Ishikawa (cell line): ENCODE results near the gene RNF2.

ENCODE experiments used
- CEBPB ChIP-seq: IDR thresholded peaks from 2 replicates; pipeline ENCODE4 v1.6.1; 2012
- CREB1 ChIP-seq: IDR thresholded peaks from 2 replicates; pipeline ENCODE4 v1.6.1; 2012; ENCODE audit warnings: low read depth
- EGR1 ChIP-seq: IDR thresholded peaks from 2 replicates; pipeline ENCODE4 v1.6.1; 2012
- EP300 ChIP-seq: IDR thresholded peaks from 2 replicates; pipeline ENCODE4 v1.6.1; 2012; ENCODE audit warnings: borderline replicate concordance
- FOXM1 ChIP-seq: IDR thresholded peaks from 2 replicates; pipeline ENCODE4 v1.6.1; 2012; ENCODE audit warnings: low read depth, borderline replicate concordance
- RAD21 ChIP-seq: IDR thresholded peaks from 2 replicates; pipeline ENCODE4 v1.6.1; 2012; ENCODE audit warnings: low read depth
- TAF1 ChIP-seq: IDR thresholded peaks from 2 replicates; pipeline ENCODE4 v1.6.1; 2012; ENCODE audit warnings: low read depth, mild to moderate bottlenecking
- TCF12 ChIP-seq: IDR thresholded peaks from 2 replicates; pipeline ENCODE4 v1.6.1; 2012; ENCODE audit warnings: low read depth
- TEAD4 ChIP-seq: IDR thresholded peaks from 2 replicates; pipeline ENCODE4 v1.6.1; 2012
- YY1 ChIP-seq: IDR thresholded peaks from 2 replicates; pipeline ENCODE4 v1.6.1; 2012; ENCODE audit warnings: low read depth
- ZBTB7A ChIP-seq: IDR thresholded peaks from 2 replicates; pipeline ENCODE4 v1.6.1; 2012; ENCODE audit warnings: low read depth
- TF ChIP-seq, protein P1 (sequence below): IDR thresholded peaks from 2 replicates; pipeline ENCODE4 v1.6.1; 2012
- TF ChIP-seq, protein P2 (sequence below): IDR thresholded peaks from 2 replicates; pipeline ENCODE4 v1.6.1; 2012; ENCODE audit warnings: low read depth, mild to moderate bottlenecking
- TF ChIP-seq, protein P3 (sequence below): IDR thresholded peaks from 2 replicates; pipeline ENCODE4 v1.6.1; 2012

DNA sequence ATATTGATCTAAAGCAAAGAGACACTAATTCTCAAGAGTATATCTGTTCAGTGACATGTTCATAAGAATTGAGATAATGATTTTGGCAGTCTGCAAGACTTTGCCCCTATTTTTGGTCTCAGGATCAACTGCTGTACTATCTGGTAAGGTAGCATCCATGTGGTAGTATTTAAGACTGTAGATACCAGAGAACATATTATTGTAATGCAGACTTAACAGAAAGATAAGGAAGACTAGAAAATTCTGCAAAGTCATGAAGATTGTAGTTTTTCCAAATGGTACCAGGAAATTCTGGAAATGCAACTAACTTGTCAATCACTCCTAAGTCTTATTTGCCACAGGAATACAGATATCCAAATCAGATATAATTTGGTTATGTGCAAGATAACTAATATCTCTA, 35.1 kb downstream of the RNF2 start:
- TF ChIP-seq, protein P1, sequence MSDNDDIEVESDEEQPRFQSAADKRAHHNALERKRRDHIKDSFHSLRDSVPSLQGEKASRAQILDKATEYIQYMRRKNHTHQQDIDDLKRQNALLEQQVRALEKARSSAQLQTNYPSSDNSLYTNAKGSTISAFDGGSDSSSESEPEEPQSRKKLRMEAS, result no peak
- TF ChIP-seq CEBPB, result no peak
- no peak for TF ChIP-seq EP300
- TF ChIP-seq FOXM1, result no peak
- no peak for TF ChIP-seq TAF1
- TF ChIP-seq TEAD4, result no peak
- TF ChIP-seq RAD21, result no peak
- TF ChIP-seq, protein P2, sequence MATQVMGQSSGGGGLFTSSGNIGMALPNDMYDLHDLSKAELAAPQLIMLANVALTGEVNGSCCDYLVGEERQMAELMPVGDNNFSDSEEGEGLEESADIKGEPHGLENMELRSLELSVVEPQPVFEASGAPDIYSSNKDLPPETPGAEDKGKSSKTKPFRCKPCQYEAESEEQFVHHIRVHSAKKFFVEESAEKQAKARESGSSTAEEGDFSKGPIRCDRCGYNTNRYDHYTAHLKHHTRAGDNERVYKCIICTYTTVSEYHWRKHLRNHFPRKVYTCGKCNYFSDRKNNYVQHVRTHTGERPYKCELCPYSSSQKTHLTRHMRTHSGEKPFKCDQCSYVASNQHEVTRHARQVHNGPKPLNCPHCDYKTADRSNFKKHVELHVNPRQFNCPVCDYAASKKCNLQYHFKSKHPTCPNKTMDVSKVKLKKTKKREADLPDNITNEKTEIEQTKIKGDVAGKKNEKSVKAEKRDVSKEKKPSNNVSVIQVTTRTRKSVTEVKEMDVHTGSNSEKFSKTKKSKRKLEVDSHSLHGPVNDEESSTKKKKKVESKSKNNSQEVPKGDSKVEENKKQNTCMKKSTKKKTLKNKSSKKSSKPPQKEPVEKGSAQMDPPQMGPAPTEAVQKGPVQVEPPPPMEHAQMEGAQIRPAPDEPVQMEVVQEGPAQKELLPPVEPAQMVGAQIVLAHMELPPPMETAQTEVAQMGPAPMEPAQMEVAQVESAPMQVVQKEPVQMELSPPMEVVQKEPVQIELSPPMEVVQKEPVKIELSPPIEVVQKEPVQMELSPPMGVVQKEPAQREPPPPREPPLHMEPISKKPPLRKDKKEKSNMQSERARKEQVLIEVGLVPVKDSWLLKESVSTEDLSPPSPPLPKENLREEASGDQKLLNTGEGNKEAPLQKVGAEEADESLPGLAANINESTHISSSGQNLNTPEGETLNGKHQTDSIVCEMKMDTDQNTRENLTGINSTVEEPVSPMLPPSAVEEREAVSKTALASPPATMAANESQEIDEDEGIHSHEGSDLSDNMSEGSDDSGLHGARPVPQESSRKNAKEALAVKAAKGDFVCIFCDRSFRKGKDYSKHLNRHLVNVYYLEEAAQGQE, result no peak
- no peak for TF ChIP-seq TCF12
- TF ChIP-seq EGR1, result no peak
- TF ChIP-seq, protein P3, sequence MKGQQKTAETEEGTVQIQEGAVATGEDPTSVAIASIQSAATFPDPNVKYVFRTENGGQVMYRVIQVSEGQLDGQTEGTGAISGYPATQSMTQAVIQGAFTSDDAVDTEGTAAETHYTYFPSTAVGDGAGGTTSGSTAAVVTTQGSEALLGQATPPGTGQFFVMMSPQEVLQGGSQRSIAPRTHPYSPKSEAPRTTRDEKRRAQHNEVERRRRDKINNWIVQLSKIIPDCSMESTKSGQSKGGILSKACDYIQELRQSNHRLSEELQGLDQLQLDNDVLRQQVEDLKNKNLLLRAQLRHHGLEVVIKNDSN, result no peak
- no peak for TF ChIP-seq YY1
- no peak for TF ChIP-seq CREB1
- no peak for TF ChIP-seq ZBTB7A
